SK-N-SH (cell line): ENCODE data around the gene C11orf97. TPM values are rescaled to one million over a fixed set of nuclear protein-coding genes. Genes with fewer than 3 reads are reported as not detected.

Experiments used
- CTCF ChIA-PET: fragments of 300-600, 350-600 bp; formaldehyde crosslinking; extraction: SDS; loops from one replicate; lab custom pipeline; 2021; lab: Yijun Ruan, JAX
- POLR2A ChIA-PET: fragments of 350-600 bp; sonication (Branson Sonifier 250); formaldehyde crosslinking; extraction: SDS; loops from one replicate; lab custom pipeline; 2020; ENCODE audit warnings: antibody characterized with exemption, inconsistent platforms; lab: Yijun Ruan, JAX
- DNase-seq: peaks from one replicate; pipeline ENCODE4 v3.0.0; 2012
- H2AFZ ChIP-seq: fragments of 200-600 bp; sonication (generic); 2 replicates; pipeline ENCODE4 v1.8.1; 2016; ENCODE audit warnings: antibody characterized with exemption, mild to moderate bottlenecking, low read depth
- H3F3A ChIP-seq: fragments of 200-600 bp; sonication (generic); replicated peaks from 2 replicates; pipeline ENCODE3; 2016; ENCODE audit warnings: antibody characterized with exemption, mild to moderate bottlenecking; ENCODE audit not compliant: insufficient read depth
- H3K27ac ChIP-seq, 2 experiments: fragments of 200-500 bp in 1 of 2; fragments of 200-600 bp in 1 of 2; sonication (Bioruptor generic) in 1 of 2; sonication (generic), shearing (Covaris generic) in 1 of 2; 2 replicates each; pipeline versions ENCODE4 v1.5.1 to v1.6.1; 2014 to 2016; ENCODE audit warnings: low read depth in 2 of 2, inconsistent platforms in 1 of 2, low read length in 1 of 2, mild to moderate bottlenecking in 1 of 2, mixed read lengths in 1 of 2
- H3K27me3 ChIP-seq: fragments of 200-600 bp; sonication (generic), shearing (Covaris generic); 2 replicates; pipeline ENCODE4 v1.6.1; 2016; ENCODE audit warnings: mixed run types; ENCODE audit not compliant: insufficient read depth
- H3K36me3 ChIP-seq, 2 experiments: fragments of 200-500 bp in 1 of 2; fragments of 200-600 bp in 1 of 2; sonication (Bioruptor generic) in 1 of 2; sonication (generic) in 1 of 2; replicated peaks in 1 of 2; 2 replicates each; pipeline versions ENCODE3 to v1.5.1; 2014 to 2016; ENCODE audit warnings: low read length in 1 of 2, mild to moderate bottlenecking in 1 of 2; ENCODE audit not compliant: insufficient read depth in 2 of 2, control insufficient read depth in 1 of 2
- H3K4me1 ChIP-seq, 2 experiments: fragments of 200-500 bp in 1 of 2; fragments of 200-600 bp in 1 of 2; sonication (Bioruptor generic) in 1 of 2; sonication (generic), shearing (Covaris generic) in 1 of 2; 2 replicates each; pipeline versions ENCODE4 v1.5.1 to v1.6.1; 2014 to 2016; ENCODE audit warnings: low read depth in 1 of 2, low read length in 1 of 2, mixed run types in 1 of 2; ENCODE audit not compliant: insufficient read depth in 2 of 2, control insufficient read depth in 1 of 2
- H3K4me2 ChIP-seq: fragments of 200-600 bp; sonication (generic), shearing (Covaris generic); 2 replicates; pipeline ENCODE4 v1.6.1; 2017; ENCODE audit warnings: mixed run types
- H3K4me3 ChIP-seq, 2 experiments: fragments of 200-500 bp in 1 of 2; fragments of 200-600 bp in 1 of 2; sonication (Bioruptor generic) in 1 of 2; sonication (generic), shearing (Covaris generic) in 1 of 2; 2 replicates each; pipeline versions ENCODE4 v1.5.1 to v1.8.1; 2014 to 2016; ENCODE audit warnings: low read depth in 2 of 2, inconsistent platforms in 1 of 2, low read length in 1 of 2, mild to moderate bottlenecking in 1 of 2, mixed read lengths in 1 of 2, moderate library complexity in 1 of 2
- H3K79me2 ChIP-seq: fragments of 200-600 bp; sonication (generic); 2 replicates; pipeline ENCODE4 v1.8.1; 2017; ENCODE audit warnings: mild to moderate bottlenecking; ENCODE audit not compliant: insufficient read depth
- H3K9ac ChIP-seq: fragments of 200-600 bp; sonication (generic); 2 replicates; pipeline ENCODE4 v1.6.1; 2017; ENCODE audit warnings: mixed run types
- H3K9me2 ChIP-seq: fragments of 200-600 bp; sonication (generic); 2 replicates; pipeline ENCODE4 v1.6.1; 2017; ENCODE audit warnings: mixed run types
- H3K9me3 ChIP-seq: fragments of 200-600 bp; sonication (generic); 2 replicates; pipeline ENCODE4 v1.6.1; 2017; ENCODE audit warnings: mixed run types, mild to moderate bottlenecking, moderate library complexity
- H4K20me1 ChIP-seq: fragments of 200-600 bp; sonication (generic); 2 replicates; pipeline ENCODE4 v1.6.1; 2017; ENCODE audit warnings: mild to moderate bottlenecking, mixed run types; ENCODE audit not compliant: insufficient read depth
- CHD2 ChIP-seq: fragments of 150-350 bp; IDR thresholded peaks from 2 replicates; pipeline ENCODE4 v1.6.1; 2018; ENCODE audit warnings: low read length; ENCODE audit not compliant: partially characterized antibody
- ELF1 ChIP-seq: IDR thresholded peaks from 2 replicates; pipeline ENCODE4 v1.4.0; 2012
- EZH2phosphoT487 ChIP-seq: fragments of 200-600 bp; sonication (generic); IDR thresholded peaks from 2 replicates; pipeline ENCODE4 v1.6.1; 2017; ENCODE audit warnings: low read depth, mixed run types, mild to moderate bottlenecking, antibody characterized with exemption, moderate library complexity, borderline replicate concordance
- FOXJ3 ChIP-seq: sonication (generic); formaldehyde crosslinking; IDR thresholded peaks from 2 replicates; pipeline ENCODE4 v1.5.1; 2020; ENCODE audit warnings: mild to moderate bottlenecking, missing genetic modification reagents
- GABPA ChIP-seq: IDR thresholded peaks from 2 replicates; pipeline ENCODE4 v1.4.0; 2012; ENCODE audit warnings: low read depth, mild to moderate bottlenecking
- GATA2 ChIP-seq: sonication (generic); formaldehyde crosslinking; IDR thresholded peaks from 2 replicates; pipeline ENCODE4 v1.5.0; 2020; ENCODE audit warnings: mild to moderate bottlenecking, missing genetic modification reagents
- IRF3 ChIP-seq: fragments of 150-350 bp; IDR thresholded peaks from 2 replicates; pipeline ENCODE4 v1.6.1; 2016; ENCODE audit warnings: mild to moderate bottlenecking, low read depth, low read length
- JUND ChIP-seq: IDR thresholded peaks from 2 replicates; pipeline ENCODE4 v1.4.0; 2012
- MAX ChIP-seq: IDR thresholded peaks from 2 replicates; pipeline ENCODE4 v1.4.0; 2012; ENCODE audit warnings: low read depth
- MEF2A ChIP-seq: IDR thresholded peaks from 2 replicates; pipeline ENCODE4 v1.4.0; 2012; ENCODE audit warnings: low read depth, borderline replicate concordance
- MXI1 ChIP-seq: IDR thresholded peaks from 2 replicates; pipeline ENCODE4 v1.6.1; 2012; ENCODE audit warnings: mild to moderate bottlenecking, low read depth, low read length, improper control_type of control experiment
- PBX3 ChIP-seq: IDR thresholded peaks from 2 replicates; pipeline ENCODE4; 2012
- RCOR1 ChIP-seq: fragments of 150-350 bp; IDR thresholded peaks from 2 replicates; pipeline ENCODE4 v1.6.1; 2017; ENCODE audit warnings: antibody characterized with exemption, low read length
- REST ChIP-seq: IDR thresholded peaks from 2 replicates; pipeline ENCODE4 v1.6.1; 2012; ENCODE audit warnings: mild to moderate bottlenecking, low read depth, low read length, moderate library complexity
- RXRA ChIP-seq: IDR thresholded peaks from 2 replicates; pipeline ENCODE4 v1.4.0; 2012; ENCODE audit warnings: low read depth, mild to moderate bottlenecking, borderline replicate concordance
- SIN3A ChIP-seq: IDR thresholded peaks from 2 replicates; pipeline ENCODE4 v1.6.1; 2012; ENCODE audit warnings: low read depth, mild to moderate bottlenecking, low read length, moderate library complexity, borderline replicate concordance
- TAF1 ChIP-seq: IDR thresholded peaks from 2 replicates; pipeline ENCODE4 v1.6.1; 2012; ENCODE audit warnings: low read depth, mild to moderate bottlenecking, low read length, moderate library complexity, borderline replicate concordance
- TCF12 ChIP-seq: IDR thresholded peaks from 2 replicates; pipeline ENCODE4 v1.4.0; 2012
- USF1 ChIP-seq: IDR thresholded peaks from 2 replicates; pipeline ENCODE4 v1.4.0; 2012; ENCODE audit warnings: low read depth, borderline replicate concordance
- WGBS: methylation state at CpG from one replicate; pipeline ENCODE4 v1.1.6; 2017; ENCODE audit warnings: low lambda C conversion rate; 5-methylcytosine and 5-hydroxymethylcytosine counted together
- polyA plus RNA-seq, 3 experiments: library from polyadenylated mRNA; depleted of rRNA; stranded (reverse); fragments of >200 nt; gene quantifications; 2 replicates each; pipeline ENCODE4 v1.2.3, GENCODE V29; 2012
- TF ChIP-seq, protein P1 (sequence below): fragments of 200-600 bp; sonication (generic); IDR thresholded peaks from 2 replicates; pipeline ENCODE4 v1.6.1; 2017; ENCODE audit warnings: antibody characterized with exemption, mild to moderate bottlenecking, moderate library complexity

C11orf97 gene
- polyA plus RNA-seq, 1 of the 3 experiments (the other 2 are of a cell fraction): not detected

DNA sequence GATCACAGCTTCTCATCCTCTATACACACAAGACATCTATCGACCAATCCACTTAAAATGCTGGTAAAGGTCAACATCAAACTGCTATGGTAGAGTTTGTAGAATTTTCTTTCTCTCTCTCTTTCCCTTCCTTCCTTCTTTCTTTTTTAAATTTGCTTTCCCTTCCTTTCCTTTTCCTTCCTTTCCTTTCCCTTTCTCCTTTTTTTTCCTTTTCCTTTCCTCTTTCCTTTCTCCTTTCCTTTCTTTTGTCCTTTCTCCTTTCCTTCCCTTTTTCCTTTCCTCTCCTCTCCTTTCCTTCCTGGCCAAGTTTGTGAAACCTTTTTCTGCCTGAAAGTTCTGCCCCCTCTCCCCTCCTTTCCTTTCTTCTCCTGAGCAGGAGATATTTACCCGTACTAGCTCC lies 3.1 kb downstream of the C11orf97 start:
- no peak for TF ChIP-seq EZH2phosphoT487
- TF ChIP-seq IRF3: no peak
- TF ChIP-seq MAX: no peak
- TF ChIP-seq GABPA: no peak
- TF ChIP-seq JUND: no peak
- no peak for TF ChIP-seq MXI1
- no peak for TF ChIP-seq GATA2
- TF ChIP-seq REST: no peak
- no peak for TF ChIP-seq PBX3
- no peak for TF ChIP-seq SIN3A
- no peak for TF ChIP-seq MEF2A
- TF ChIP-seq TCF12: no peak
- DNase-seq: no peak
- Histone ChIP-seq H3K4me3 (no peak overlapping the region), H3K9ac (no peak overlapping the region), H3K4me2 (no peak overlapping the region), H3K4me1 (peaks cover 0 to 7% of the 10 kb centered on the region in 2 experiments; a peak in 1 of 4 replicates), H3K79me2 (no peaks in the 10 kb centered on the region), H3K27ac (no peak overlapping the region), H2AFZ (no peak overlapping the region), H4K20me1 (no peaks in the 10 kb centered on the region), H3K9me3 (no peaks in the 10 kb centered on the region), H3K36me3 (no peaks in the 10 kb centered on the region), H3K9me2 (no peaks in the 10 kb centered on the region), H3F3A (no peaks in the 10 kb centered on the region), H3K27me3 (no peaks in the 10 kb centered on the region)
- ChIA-PET CTCF (interaction anchor here (0.6 kb wide), 2 partner anchors 88 to 805 kb away, joined by 3 to 4 read pairs; no protein-coding TSS in a partner anchor), POLR2A (no interaction called here)
- 47% methylated on average over 2 of the region's 2 CpGs for WGBS

- POLR2A ChIA-PET: no interaction called here
- no peak for DNase-seq
- Histone ChIP-seq H3K9me2 (no peaks in the 10 kb centered on the region), H3K9me3 (no peaks in the 10 kb centered on the region), H3K27me3 (no peaks in the 10 kb centered on the region), H3K36me3 (no peaks in the 10 kb centered on the region), H3K4me2 (no peak overlapping the region), H3K79me2 (no peaks in the 10 kb centered on the region), H2AFZ (no peak overlapping the region), H4K20me1 (no peaks in the 10 kb centered on the region), H3K9ac (no peak overlapping the region), H3K27ac (no peak overlapping the region), H3K4me3 (no peak overlapping the region), H3F3A (no peaks in the 10 kb centered on the region), H3K4me1 (peaks cover 0 to 7% of the 10 kb centered on the region in 2 experiments; a peak in 1 of 4 replicates)
- 25% methylated on average over 1 of the region's 1 CpG for WGBS
- CTCF ChIA-PET: interaction anchor here (0.7 to 1.8 kb wide), 3 partner anchors 12 to 621 kb away, joined by 4 to 5 read pairs (median 5); no protein-coding TSS in a partner anchor
- no peak for TF ChIP-seq MXI1
- TF ChIP-seq RCOR1: no peak
- TF ChIP-seq MEF2A: no peak
- TF ChIP-seq, protein P1, sequence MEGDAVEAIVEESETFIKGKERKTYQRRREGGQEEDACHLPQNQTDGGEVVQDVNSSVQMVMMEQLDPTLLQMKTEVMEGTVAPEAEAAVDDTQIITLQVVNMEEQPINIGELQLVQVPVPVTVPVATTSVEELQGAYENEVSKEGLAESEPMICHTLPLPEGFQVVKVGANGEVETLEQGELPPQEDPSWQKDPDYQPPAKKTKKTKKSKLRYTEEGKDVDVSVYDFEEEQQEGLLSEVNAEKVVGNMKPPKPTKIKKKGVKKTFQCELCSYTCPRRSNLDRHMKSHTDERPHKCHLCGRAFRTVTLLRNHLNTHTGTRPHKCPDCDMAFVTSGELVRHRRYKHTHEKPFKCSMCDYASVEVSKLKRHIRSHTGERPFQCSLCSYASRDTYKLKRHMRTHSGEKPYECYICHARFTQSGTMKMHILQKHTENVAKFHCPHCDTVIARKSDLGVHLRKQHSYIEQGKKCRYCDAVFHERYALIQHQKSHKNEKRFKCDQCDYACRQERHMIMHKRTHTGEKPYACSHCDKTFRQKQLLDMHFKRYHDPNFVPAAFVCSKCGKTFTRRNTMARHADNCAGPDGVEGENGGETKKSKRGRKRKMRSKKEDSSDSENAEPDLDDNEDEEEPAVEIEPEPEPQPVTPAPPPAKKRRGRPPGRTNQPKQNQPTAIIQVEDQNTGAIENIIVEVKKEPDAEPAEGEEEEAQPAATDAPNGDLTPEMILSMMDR: no peak
- TF ChIP-seq USF1: no peak
- TF ChIP-seq CHD2: no peak
- no peak for TF ChIP-seq RXRA
- TF ChIP-seq ELF1: no peak
- no peak for TF ChIP-seq FOXJ3
- TF ChIP-seq TAF1: no peak
- no peak for TF ChIP-seq EZH2phosphoT487
- TF ChIP-seq SIN3A: no peak
Observed at GRCh38 chr11:94516725-94517124, 4.5 kb downstream of the C11orf97 start.
